Keratinocyte (primary cell): ENCODE measurements around the gene PRKCSH. TPM values are rescaled to one million over a fixed set of nuclear protein-coding genes. Genes with fewer than 3 reads are reported as not detected.

Experiments
- DNase-seq: peaks from one replicate; pipeline ENCODE4 v3.0.0-alpha.2; 2011; ENCODE audit warnings: low read depth, missing footprints, low spot score
- FAIRE-seq: peaks from 2 replicates; lab custom pipeline; 2011; peaks lifted over from hg19 to GRCh38; lab: Jason Lieb, UNC
- H2AFZ ChIP-seq: 2 replicates; pipeline ENCODE4 v1.6.0; 2012; ENCODE audit warnings: low read length, control low read depth, inconsistent platforms; ENCODE audit not compliant: control insufficient read depth
- H3K27ac ChIP-seq: 2 replicates; pipeline ENCODE4 v1.5.1; 2011; ENCODE audit warnings: low read length; ENCODE audit not compliant: control insufficient read depth, insufficient read depth
- H3K27me3 ChIP-seq: 3 replicates; pipeline ENCODE4 v1.6.0; 2011; ENCODE audit warnings: low read length; ENCODE audit not compliant: control insufficient read depth, insufficient read depth; ENCODE audit errors: extremely low read depth
- H3K36me3 ChIP-seq, 2 experiments: 2 replicates in 1 of 2; 3 replicates in 1 of 2; pipeline ENCODE4 v1.5.1; 2011; ENCODE audit warnings: low read length in 2 of 2, mild to moderate bottlenecking in 1 of 2; ENCODE audit not compliant: control insufficient read depth in 2 of 2, insufficient read depth in 2 of 2; ENCODE audit errors: extremely low read depth in 1 of 2
- H3K4me1 ChIP-seq: 3 replicates; pipeline ENCODE4 v1.5.1; 2011; ENCODE audit warnings: low read length; ENCODE audit not compliant: control insufficient read depth, insufficient read depth; ENCODE audit errors: extremely low read depth
- H3K4me2 ChIP-seq: 3 replicates; pipeline ENCODE4 v1.6.0; 2011; ENCODE audit warnings: low read depth, low read length; ENCODE audit not compliant: control insufficient read depth, insufficient read depth; ENCODE audit errors: extremely low read depth
- H3K4me3 ChIP-seq, 3 experiments: fragments of 200-600 bp in 1 of 3; sonication (generic) in 1 of 3; 2 replicates in 2 of 3; 3 replicates in 1 of 3; pipeline ENCODE4 v1.5.1; 2011 to 2016; ENCODE audit warnings: low read length in 3 of 3, mild to moderate bottlenecking in 3 of 3, control low read depth in 2 of 3, inconsistent platforms in 1 of 3, low read depth in 1 of 3, mixed read lengths in 1 of 3, mixed run types in 1 of 3, moderate library complexity in 1 of 3; ENCODE audit not compliant: control insufficient read depth in 2 of 3, insufficient read depth in 2 of 3; ENCODE audit errors: extremely low read depth in 1 of 3
- H3K79me2 ChIP-seq: 2 replicates; pipeline ENCODE4 v1.6.0; 2012; ENCODE audit warnings: low read length; ENCODE audit not compliant: control insufficient read depth, insufficient read depth
- H3K9ac ChIP-seq: 3 replicates; pipeline ENCODE4 v1.6.0; 2011; ENCODE audit warnings: low read length; ENCODE audit not compliant: control insufficient read depth, insufficient read depth; ENCODE audit errors: extremely low read depth
- H3K9me1 ChIP-seq: 3 replicates; pipeline ENCODE4 v1.6.0; 2011; ENCODE audit warnings: low read length; ENCODE audit not compliant: control insufficient read depth, insufficient read depth; ENCODE audit errors: extremely low read depth
- H3K9me3 ChIP-seq: 2 replicates; pipeline ENCODE4 v1.5.1; 2012; ENCODE audit warnings: low read depth, low read length; ENCODE audit not compliant: control insufficient read depth
- H4K20me1 ChIP-seq: 3 replicates; pipeline ENCODE4 v1.6.0; 2011; ENCODE audit warnings: low read length; ENCODE audit not compliant: control insufficient read depth, insufficient read depth; ENCODE audit errors: extremely low read depth
- EZH2 ChIP-seq: IDR thresholded peaks from one replicate; pipeline ENCODE4 v1.6.1; 2012; ENCODE audit warnings: inconsistent platforms, mild to moderate bottlenecking, low read length, moderate library complexity
- dilution Hi-C: fragments of 300-500 bp; cut with MboI; formaldehyde crosslinking; loops from one replicate; pipeline ENCODE4 v1.7.0; 2020; ENCODE audit warnings: low sequenced_read_pairs; ENCODE audit not compliant: extremely low pct_ligation_motif_present
- polyA minus RNA-seq, 3 experiments: library from RNA; depleted of rRNA, polyadenylated mRNA; stranded (reverse); fragments of >200 nt; gene quantifications; 1 replicate in 1 of 3; 2 replicates in 1 of 3; 3 replicates in 1 of 3; pipeline ENCODE4 v1.2.3, GENCODE V29; 2011
- polyA plus RNA-seq, 5 experiments: library from polyadenylated mRNA; depleted of rRNA in 3 of 5; stranded (reverse) in 3 of 5; stranded (forward) in 1 of 5; unstranded in 1 of 5; fragments of >200 nt; gene quantifications; 1 replicate in 1 of 5; 2 replicates in 3 of 5; 3 replicates in 1 of 5; pipeline versions ENCODE4 v1.2.1 to v1.2.3, GENCODE V29; 2011 to 2012; ENCODE audit warnings: missing spikeins in 2 of 5, low read depth in 1 of 5, low replicate concordance in 1 of 5
- TF ChIP-seq, protein P1 (sequence below), 3 experiments: IDR thresholded peaks in 1 of 3; conservative IDR thresholded peaks in 1 of 3; optimal IDR thresholded peaks in 1 of 3; 2 replicates in 2 of 3; 3 replicates in 1 of 3; pipeline versions ENCODE3 to v1.5.1; 2011; ENCODE audit warnings: low read length in 3 of 3, mild to moderate bottlenecking in 3 of 3, moderate library complexity in 2 of 3, control low read depth in 1 of 3, inconsistent platforms in 1 of 3; ENCODE audit not compliant: insufficient read depth in 2 of 3; ENCODE audit errors: extremely low read depth in 1 of 3

The PRKCSH gene
- polyA plus RNA-seq (47.9 to 125 TPM (median 56.3 TPM) in 3 replicates), polyA minus RNA-seq (80.2 to 367 TPM (median 82.8 TPM) in 3 replicates)
- polyA plus RNA-seq (2011; ENCODE audit: low read depth), result 141 TPM
- 36.7 and 75.5 TPM in 2 replicates for polyA plus RNA-seq (2011; cell fraction: cytosol; rRNA removed)
- polyA plus RNA-seq (2011; cell fraction: nucleus; rRNA removed), result 179 and 201 TPM in 2 replicates
- polyA plus RNA-seq (2012; ENCODE audit: low replicate concordance), result 151 and 208 TPM in 2 replicates
- 131 TPM for polyA minus RNA-seq (2011; cell fraction: cytosol; rRNA and poly(A)+ RNA removed)
- 100 and 158 TPM in 2 replicates for polyA minus RNA-seq (2011; cell fraction: nucleus; rRNA and poly(A)+ RNA removed)

GRCh38 chr19:11435057-11435832 is at the start of gene PRKCSH, which contains the start of gene ODAD3:
PRKCSH (plus strand) TSS chr19:11435635; CDS start chr19:11436118, 483 bp downstream.
ODAD3 (minus strand) TSS chr19:11435121; CDS start chr19:11435016, 105 bp downstream.
- Histone ChIP-seq H3K4me3 (peak within 1 kb of the TSS; percentile 69 to 81 (median 74)), H3K27me3 (no peaks in the 10 kb centered on the region), H3K9me1 (peaks cover 2% of the 10 kb centered on the region), H4K20me1 (no peaks in the 10 kb centered on the region), H3K9ac (peak within 1 kb of the TSS; percentile 79), H3K4me1 (peaks cover 10% of the 10 kb centered on the region), H3K9me3 (no peaks in the 10 kb centered on the region), H3K79me2 (peaks cover 22% of the 10 kb centered on the region), H3K4me2 (peak within 1 kb of the TSS; percentile 97), H3K27ac (peak within 1 kb of the TSS; percentile 63), H3K36me3 (peaks cover 13 to 19% of the 10 kb centered on the region in 2 experiments), H2AFZ (peak within 1 kb of the TSS; percentile 94)
- dilution Hi-C loops, result no loop called here
- FAIRE-seq (peak; percentile 96), DNase-seq (peak; percentile 96)
- TF ChIP-seq EZH2, result no peak
- TF ChIP-seq, protein P1, sequence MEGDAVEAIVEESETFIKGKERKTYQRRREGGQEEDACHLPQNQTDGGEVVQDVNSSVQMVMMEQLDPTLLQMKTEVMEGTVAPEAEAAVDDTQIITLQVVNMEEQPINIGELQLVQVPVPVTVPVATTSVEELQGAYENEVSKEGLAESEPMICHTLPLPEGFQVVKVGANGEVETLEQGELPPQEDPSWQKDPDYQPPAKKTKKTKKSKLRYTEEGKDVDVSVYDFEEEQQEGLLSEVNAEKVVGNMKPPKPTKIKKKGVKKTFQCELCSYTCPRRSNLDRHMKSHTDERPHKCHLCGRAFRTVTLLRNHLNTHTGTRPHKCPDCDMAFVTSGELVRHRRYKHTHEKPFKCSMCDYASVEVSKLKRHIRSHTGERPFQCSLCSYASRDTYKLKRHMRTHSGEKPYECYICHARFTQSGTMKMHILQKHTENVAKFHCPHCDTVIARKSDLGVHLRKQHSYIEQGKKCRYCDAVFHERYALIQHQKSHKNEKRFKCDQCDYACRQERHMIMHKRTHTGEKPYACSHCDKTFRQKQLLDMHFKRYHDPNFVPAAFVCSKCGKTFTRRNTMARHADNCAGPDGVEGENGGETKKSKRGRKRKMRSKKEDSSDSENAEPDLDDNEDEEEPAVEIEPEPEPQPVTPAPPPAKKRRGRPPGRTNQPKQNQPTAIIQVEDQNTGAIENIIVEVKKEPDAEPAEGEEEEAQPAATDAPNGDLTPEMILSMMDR (optimal IDR thresholded peaks at IDR 0.05 in 1 of 3, IDR thresholded peaks at IDR 0.05 in 1 of 3, conservative IDR thresholded peaks at IDR 0.05 in 1 of 3; ENCODE audit: extremely low read depth in 1 of 3, insufficient read depth in 2 of 3, low read length in 3 of 3), result peak; percentile 78 to 93 (median 93)

DNA sequence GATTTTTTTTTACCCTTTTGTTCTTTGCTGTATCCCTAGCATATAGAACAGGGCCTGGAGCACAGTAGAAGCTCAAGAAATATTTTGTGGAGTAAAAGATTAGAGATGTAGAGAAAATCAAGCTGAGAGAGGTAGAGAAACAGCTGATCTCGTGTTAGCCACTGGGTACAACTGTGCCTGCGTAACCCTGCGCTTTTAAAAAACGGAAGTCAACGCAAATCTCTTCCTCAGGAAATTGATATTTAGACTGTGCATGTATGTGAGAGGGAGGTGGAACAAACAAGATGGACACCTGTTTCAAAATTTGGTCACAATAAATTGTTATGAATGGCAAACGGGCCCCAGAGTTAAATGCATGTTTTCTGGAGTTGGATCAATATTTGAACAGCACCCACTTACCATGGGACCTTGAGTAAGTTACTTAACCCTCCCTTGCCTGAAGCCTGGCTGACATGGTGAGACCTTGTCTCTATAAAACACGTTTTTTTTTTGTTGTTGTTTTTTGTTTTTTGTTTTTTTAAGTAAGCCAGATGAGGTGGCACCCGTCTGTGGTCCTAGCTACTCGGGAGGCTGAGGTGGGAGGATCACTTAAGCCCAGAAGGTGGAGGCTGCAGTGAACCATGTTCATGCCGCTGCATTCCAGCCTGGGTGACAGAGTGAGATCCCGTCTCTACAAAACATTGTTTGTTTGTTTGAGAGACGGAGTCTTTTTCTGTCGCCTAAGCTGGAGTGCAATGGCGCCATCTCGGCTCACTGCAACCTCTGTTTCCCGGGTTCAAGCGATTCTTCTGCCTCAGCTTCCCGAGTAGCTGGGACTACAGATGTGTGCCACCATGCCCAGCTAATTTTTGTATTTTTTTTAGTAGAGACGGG is 48.0 kb upstream of the PRKCSH start:
- no peak overlapping the region for H3K4me3 ChIP-seq
- H3K36me3 ChIP-seq, result no peaks in the 10 kb centered on the region
- H4K20me1 ChIP-seq, result no peaks in the 10 kb centered on the region
- peaks cover 4% of the 10 kb centered on the region for H3K4me1 ChIP-seq
- H3K79me2 ChIP-seq, result no peaks in the 10 kb centered on the region
- H3K27ac ChIP-seq, result no peak overlapping the region
- H3K9me3 ChIP-seq, result no peaks in the 10 kb centered on the region
- H2AFZ ChIP-seq, result no peak overlapping the region
- TF ChIP-seq EZH2, result no peak
- TF ChIP-seq, protein P1 (optimal IDR thresholded peaks at IDR 0.05 in 1 of 3, IDR thresholded peaks at IDR 0.05 in 1 of 3, conservative IDR thresholded peaks at IDR 0.05 in 1 of 3; ENCODE audit: extremely low read depth in 1 of 3, insufficient read depth in 2 of 3, low read length in 3 of 3), result no peak
- H3K9ac ChIP-seq, result no peak overlapping the region
- no peak overlapping the region for H3K4me2 ChIP-seq
- DNase-seq (no peak), FAIRE-seq (no peak)
- dilution Hi-C loops, result no loop called here
- peaks cover 9% of the 10 kb centered on the region for H3K27me3 ChIP-seq
- H3K9me1 ChIP-seq, result no peaks in the 10 kb centered on the region
